H9 (cell line): ENCODE results near the gene CDC42SE1. TPM values are rescaled to one million over a fixed set of nuclear protein-coding genes. Genes with fewer than 3 reads are reported as not detected.
A peak's percentile ranks its signal among the peaks of the same experiment; 100 is the strongest.

Experiments
- DNase-seq: peaks from one replicate; pipeline ENCODE4 v3.0.0-alpha.2; 2017
- H2AFZ ChIP-seq: one replicate; pipeline ENCODE4 v1.6.1; 2013; ENCODE audit warnings: mild to moderate bottlenecking, low read length, control low read depth, moderate library complexity
- H2AK5ac ChIP-seq: 2 replicates; pipeline ENCODE4 v1.6.1; 2013; ENCODE audit warnings: low read length, control low read depth, mixed read lengths; ENCODE audit not compliant: insufficient read length
- H2BK120ac ChIP-seq: one replicate; pipeline ENCODE4 v1.6.1; 2013; ENCODE audit warnings: low read depth, mild to moderate bottlenecking, low read length, control low read depth, inconsistent platforms; ENCODE audit not compliant: poor library complexity, severe bottlenecking
- H2BK12ac ChIP-seq: 2 replicates; pipeline ENCODE4 v1.6.1; 2013; ENCODE audit warnings: low read length, control low read depth, mixed read lengths, low read depth; ENCODE audit not compliant: insufficient read length
- H2BK15ac ChIP-seq: 2 replicates; pipeline ENCODE4 v1.6.1; 2013; ENCODE audit warnings: low read depth, low read length, control low read depth
- H2BK20ac ChIP-seq: one replicate; pipeline ENCODE4 v1.6.1; 2013; ENCODE audit warnings: low read depth, mild to moderate bottlenecking, low read length, control low read depth, inconsistent platforms; ENCODE audit not compliant: poor library complexity, severe bottlenecking
- H2BK5ac ChIP-seq: 2 replicates; pipeline ENCODE4 v1.6.1; 2013; ENCODE audit warnings: low read length, control low read depth, mixed read lengths; ENCODE audit not compliant: insufficient read length
- H3K14ac ChIP-seq: 2 replicates; pipeline ENCODE4 v1.6.1; 2013; ENCODE audit warnings: low read length, control low read depth; ENCODE audit not compliant: insufficient read depth
- H3K18ac ChIP-seq: 2 replicates; pipeline ENCODE4 v1.6.1; 2013; ENCODE audit warnings: low read depth, mild to moderate bottlenecking, mixed read lengths, low read length, control low read depth; ENCODE audit not compliant: insufficient read length
- H3K23ac ChIP-seq: 2 replicates; pipeline ENCODE4 v1.6.1; 2013; ENCODE audit warnings: low read length, control low read depth, mixed read lengths, low read depth; ENCODE audit not compliant: insufficient read length
- H3K23me2 ChIP-seq: 2 replicates; pipeline ENCODE4 v1.6.1; 2013; ENCODE audit warnings: low read depth, mild to moderate bottlenecking, mixed read lengths, low read length, control low read depth; ENCODE audit not compliant: insufficient read length, poor library complexity, severe bottlenecking
- H3K27ac ChIP-seq: 2 replicates; pipeline ENCODE4 v1.5.1; 2013; ENCODE audit warnings: low read length, control low read depth, mixed read lengths, low read depth; ENCODE audit not compliant: insufficient read length
- H3K27me3 ChIP-seq: 2 replicates; pipeline ENCODE4 v1.6.1; 2013; ENCODE audit warnings: low read length, control low read depth, inconsistent platforms; ENCODE audit not compliant: insufficient read depth
- H3K4ac ChIP-seq: 2 replicates; pipeline ENCODE4 v1.6.1; 2013; ENCODE audit warnings: low read depth, mild to moderate bottlenecking, control low read depth, inconsistent platforms, low read length, moderate library complexity
- H3K4me1 ChIP-seq: 2 replicates; pipeline ENCODE4 v1.6.1; 2013; ENCODE audit warnings: low read length, control low read depth, inconsistent platforms; ENCODE audit not compliant: insufficient read depth
- H3K4me2 ChIP-seq: 2 replicates; pipeline ENCODE4 v1.6.1; 2013; ENCODE audit warnings: low read length, control low read depth, mixed read lengths; ENCODE audit not compliant: insufficient read length, insufficient read depth
- H3K56ac ChIP-seq: 2 replicates; pipeline ENCODE4 v1.6.1; 2013; ENCODE audit warnings: low read depth, mild to moderate bottlenecking, mixed read lengths, low read length, control low read depth; ENCODE audit not compliant: insufficient read length
- H3K79me1 ChIP-seq: 2 replicates; pipeline ENCODE4 v1.6.1; 2013; ENCODE audit warnings: low read depth, mild to moderate bottlenecking, moderate library complexity, low read length, control low read depth, inconsistent platforms; ENCODE audit not compliant: insufficient read depth, poor library complexity, severe bottlenecking
- H3K79me2 ChIP-seq: 2 replicates; pipeline ENCODE4 v1.6.1; 2013; ENCODE audit warnings: low read length, control low read depth, inconsistent platforms; ENCODE audit not compliant: insufficient read depth
- H3K9ac ChIP-seq: 2 replicates; pipeline ENCODE4 v1.6.1; 2013; ENCODE audit warnings: low read length, control low read depth, mixed read lengths; ENCODE audit not compliant: insufficient read length; ENCODE audit errors: extremely low read depth
- H3K9me3 ChIP-seq: one replicate; pipeline ENCODE4 v1.6.1; 2013; ENCODE audit warnings: low read depth, low read length, inconsistent platforms; ENCODE audit not compliant: control insufficient read depth
- H3T11ph ChIP-seq: one replicate; pipeline ENCODE4 v1.6.1; 2013; ENCODE audit warnings: mild to moderate bottlenecking, low read length, control low read depth, inconsistent platforms
- H4K20me1 ChIP-seq: one replicate; pipeline ENCODE4 v1.6.1; 2013; ENCODE audit not compliant: control insufficient read depth, insufficient read length, insufficient read depth
- H4K5ac ChIP-seq: 2 replicates; pipeline ENCODE4 v1.6.1; 2013; ENCODE audit warnings: low read depth, mild to moderate bottlenecking, mixed read lengths, low read length, control low read depth; ENCODE audit not compliant: insufficient read length
- H4K8ac ChIP-seq: replicated peaks from 2 replicates; pipeline ENCODE4 v1.6.1; 2013; ENCODE audit warnings: low read length, control low read depth, mixed read lengths, low read depth; ENCODE audit not compliant: insufficient read length
- H4K91ac ChIP-seq: 2 replicates; pipeline ENCODE4 v1.6.1; 2013; ENCODE audit warnings: low read depth, mild to moderate bottlenecking, moderate library complexity, mixed read lengths, low read length, control low read depth; ENCODE audit not compliant: insufficient read length
- H3K27ac Mint-ChIP-seq, 3 experiments: 2 replicates in 2 of 3; 3 replicates in 1 of 3; pipeline ENCODE4 v1.8.0; 2020 to 2021; ENCODE audit warnings: mixed read lengths in 3 of 3, mild to moderate bottlenecking in 1 of 3, moderate library complexity in 1 of 3
- H3K27me3 Mint-ChIP-seq: 2 replicates; pipeline ENCODE4 v1.8.0; 2021; ENCODE audit warnings: low read depth, mild to moderate bottlenecking, moderate library complexity, mixed read lengths
- H3K36me3 Mint-ChIP-seq, 3 experiments: 2 replicates in 2 of 3; 3 replicates in 1 of 3; pipeline ENCODE4 v1.8.0; 2020 to 2021; ENCODE audit warnings: low read depth in 3 of 3, mixed read lengths in 3 of 3; ENCODE audit not compliant: insufficient read depth in 1 of 3
- H3K4me1 Mint-ChIP-seq, 2 experiments: 2 replicates each; pipeline ENCODE4 v1.8.0; 2020; ENCODE audit warnings: mixed read lengths in 2 of 2
- H3K4me3 Mint-ChIP-seq, 2 experiments: 2 replicates in 1 of 2; 3 replicates in 1 of 2; pipeline ENCODE4 v1.8.0; 2020 to 2021; ENCODE audit warnings: mild to moderate bottlenecking in 2 of 2, mixed read lengths in 2 of 2, moderate library complexity in 1 of 2
- H3K9me3 Mint-ChIP-seq, 2 experiments: 2 replicates in 1 of 2; 3 replicates in 1 of 2; pipeline ENCODE4 v1.8.0; 2020; ENCODE audit warnings: mild to moderate bottlenecking in 2 of 2, mixed read lengths in 2 of 2, moderate library complexity in 1 of 2
- CTCF ChIP-seq: fragments of 200-600 bp; sonication (generic); conservative IDR thresholded peaks from 3 replicates; pipeline ENCODE4 v1.8.0; 2021; ENCODE audit warnings: antibody characterized with exemption, mild to moderate bottlenecking
- WGBS: extraction: QIAGEN DNeasy Blood & Tissue Kit; methylation state at CpG from one replicate; pipeline ENCODE4 v1.1.7; 2013; ENCODE audit warnings: missing lambda C conversion rate, low lambda C conversion rate, mixed read lengths; ENCODE audit not compliant: insufficient read length; ENCODE audit errors: extremely low coverage; 5-methylcytosine and 5-hydroxymethylcytosine counted together
- total RNA-seq: library from RNA; stranded (reverse); gene quantifications from 2 replicates; pipeline ENCODE4 v1.2.1, GENCODE V29; 2021

CDC42SE1 gene
- total RNA-seq, 1 experiment from 2014 or later = 87.3 TPM

- Histone ChIP-seq H2BK20ac (peak within 1 kb of the TSS; percentile 33), H3K18ac (peak within 1 kb of the TSS; percentile 71), H3T11ph (peak within 1 kb of the TSS; percentile 92), H2AFZ (peak within 1 kb of the TSS; percentile 7), H2BK120ac (peak within 1 kb of the TSS; percentile 97), H4K8ac (no peak within 1 kb of the TSS), H3K9me3 (no peaks in the 10 kb centered on the region), H3K9ac (peak within 1 kb of the TSS; percentile 83), H3K27me3 (no peaks in the 10 kb centered on the region), H3K27ac (peak within 1 kb of the TSS; percentile 4), H4K5ac (no peak within 1 kb of the TSS), H3K79me2 (no peaks in the 10 kb centered on the region; the same call in 1 of the 2 replicates), H3K4me2 (peak within 1 kb of the TSS; percentile 77), H3K23ac (no peak within 1 kb of the TSS), H3K23me2 (peaks cover 13% of the 10 kb centered on the region), H2AK5ac (no peak within 1 kb of the TSS), H4K91ac (no peak within 1 kb of the TSS), H3K79me1 (no peaks in the 10 kb centered on the region), H3K4me1 (peaks cover 5% of the 10 kb centered on the region; the same call in 1 of the 2 replicates), H3K56ac (no peak within 1 kb of the TSS), H3K4ac (peak within 1 kb of the TSS; percentile 78), H4K20me1 (no peaks in the 10 kb centered on the region), H3K14ac (peak within 1 kb of the TSS; percentile 82), H2BK15ac (no peak within 1 kb of the TSS), H2BK5ac (no peak within 1 kb of the TSS), H2BK12ac (peak within 1 kb of the TSS; percentile 64)
- TF ChIP-seq CTCF = no peak
- no CpG with 5 or more reads among the region's 69 CpGs for WGBS
- Mint-ChIP-seq H3K4me3 (peak within 1 kb of the TSS; percentile 97 to 99), H3K9me3 (no peaks in the 10 kb centered on the region; a peak in 2 of 5 replicates), H3K27me3 (no peaks in the 10 kb centered on the region; the same call in 1 of the 2 replicates), H3K36me3 (no peaks in the 10 kb centered on the region), H3K4me1 (peaks cover 35 to 41% of the 10 kb centered on the region in 2 experiments), H3K27ac (peak within 1 kb of the TSS; percentile 96 to 98 (median 97))
- DNase-seq = peak; percentile 96
Measured at GRCh38 chr1:151008244-151009205, 50.9 kb downstream of the CDC42SE1 start, which contains the start of gene PRUNE1. PRUNE1 (plus strand) TSS chr1:151008449; CDS start chr1:151008633, 184 bp downstream.
